Gastrocnemius medialis (tissue), 4 donors: ENCODE results near the gene PRKACB. TPM values are rescaled to one million over a fixed set of nuclear protein-coding genes. Genes with fewer than 3 reads are reported as not detected.

Source experiments
- ATAC-seq, 2 donors: fragments of 150-250 bp; one replicate each; pipeline ENCODE4 v1.9.1; 2016
- DNase-seq, 2 donors: peaks; one replicate each; pipeline ENCODE4 v3.0.0-alpha.2; 2019
- H3K27ac ChIP-seq, 4 donors: fragments of 200-600 bp; sonication (generic); 1 replicate in 1 of 4; 2 replicates in 3 of 4; pipeline ENCODE4 v1.5.1; 2016 to 2018; ENCODE audit warnings: mild to moderate bottlenecking in 2 of 4, moderate library complexity in 1 of 4
- H3K27me3 ChIP-seq, 3 donors: fragments of 200-600 bp; sonication (generic) in 2 of 3; 1 replicate in 1 of 3; 2 replicates in 2 of 3; pipeline versions ENCODE4 v1.5.1 to v1.6.0; 2016 to 2019; ENCODE audit warnings: mild to moderate bottlenecking in 1 of 3, moderate library complexity in 1 of 3
- H3K36me3 ChIP-seq, 2 donors: fragments of 200-600 bp; sonication (generic) in 1 of 2; one replicate each; pipeline ENCODE4 v1.5.1; 2017 to 2018
- H3K4me1 ChIP-seq, 2 donors: fragments of 200-600 bp; sonication (generic) in 1 of 2; one replicate each; pipeline ENCODE4 v1.5.1; 2016 to 2017; ENCODE audit warnings: mild to moderate bottlenecking in 2 of 2
- H3K4me3 ChIP-seq, 4 donors: fragments of 200-600 bp; sonication (generic) in 3 of 4; 1 replicate in 1 of 4; 2 replicates in 3 of 4; pipeline ENCODE4 v1.5.1; 2016 to 2019; ENCODE audit warnings: mild to moderate bottlenecking in 2 of 4
- H3K9me3 ChIP-seq, 3 donors: fragments of 200-600 bp; sonication (generic) in 2 of 3; 1 replicate in 1 of 3; 2 replicates in 2 of 3; pipeline ENCODE4 v1.5.1; 2016 to 2019
- POLR2A ChIP-seq, 2 donors: fragments of 450-650 bp; IDR thresholded peaks; one replicate each; pipeline ENCODE4 v1.6.1; 2017; ENCODE audit warnings: antibody characterized with exemption in 2 of 2, mild to moderate bottlenecking in 2 of 2, moderate library complexity in 2 of 2
- in situ Hi-C, 4 donors: fragments of 200-750 bp; cut with MboI; loops; one replicate each; pipeline versions ENCODE4 v1.15.0 to v1.8.0; 2017; ENCODE audit warnings: low sequenced_read_pairs in 4 of 4
- intact Hi-C: fragments of 100-400 bp; cut with DNase I; formaldehyde crosslinking; loops from one replicate; pipeline ENCODE4 v1.15.1; 2023; ENCODE audit warnings: low total_unique reads
- total RNA-seq, 4 donors: library from RNA; depleted of rRNA; stranded (reverse); fragments of >200 nt; gene quantifications; one replicate each; pipeline versions ENCODE4 v1.1.0 to v1.2.3, GENCODE V29; 2016
- TF ChIP-seq, protein P1 (sequence below), 5 experiments: fragments of 450-650 bp in 3 of 5; fragments of 200-600 bp in 2 of 5; sonication (generic) in 2 of 5; IDR thresholded peaks in 4 of 5; conservative IDR thresholded peaks in 1 of 5; 1 replicate in 4 of 5; 2 replicates in 1 of 5; pipeline ENCODE4 v1.5.1; 2016 to 2019; ENCODE audit warnings: antibody characterized with exemption in 5 of 5, mild to moderate bottlenecking in 3 of 5, moderate library complexity in 3 of 5

The PRKACB gene
- total RNA-seq, 4 donors from 2014 or later: 4.2 to 12.4 (median 7.0) TPM

GRCh38 chr1:84190455-84190854 lies 46.4 kb downstream of the PRKACB start:
- TF ChIP-seq POLR2A (IDR thresholded peaks at IDR 0.05): no peak
- TF ChIP-seq, protein P1, sequence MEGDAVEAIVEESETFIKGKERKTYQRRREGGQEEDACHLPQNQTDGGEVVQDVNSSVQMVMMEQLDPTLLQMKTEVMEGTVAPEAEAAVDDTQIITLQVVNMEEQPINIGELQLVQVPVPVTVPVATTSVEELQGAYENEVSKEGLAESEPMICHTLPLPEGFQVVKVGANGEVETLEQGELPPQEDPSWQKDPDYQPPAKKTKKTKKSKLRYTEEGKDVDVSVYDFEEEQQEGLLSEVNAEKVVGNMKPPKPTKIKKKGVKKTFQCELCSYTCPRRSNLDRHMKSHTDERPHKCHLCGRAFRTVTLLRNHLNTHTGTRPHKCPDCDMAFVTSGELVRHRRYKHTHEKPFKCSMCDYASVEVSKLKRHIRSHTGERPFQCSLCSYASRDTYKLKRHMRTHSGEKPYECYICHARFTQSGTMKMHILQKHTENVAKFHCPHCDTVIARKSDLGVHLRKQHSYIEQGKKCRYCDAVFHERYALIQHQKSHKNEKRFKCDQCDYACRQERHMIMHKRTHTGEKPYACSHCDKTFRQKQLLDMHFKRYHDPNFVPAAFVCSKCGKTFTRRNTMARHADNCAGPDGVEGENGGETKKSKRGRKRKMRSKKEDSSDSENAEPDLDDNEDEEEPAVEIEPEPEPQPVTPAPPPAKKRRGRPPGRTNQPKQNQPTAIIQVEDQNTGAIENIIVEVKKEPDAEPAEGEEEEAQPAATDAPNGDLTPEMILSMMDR (IDR thresholded peaks at IDR 0.05 in 4 of 5, conservative IDR thresholded peaks at IDR 0.05 in 1 of 5): no peak
- Histone ChIP-seq H3K9me3 (peaks cover 0 to 19% (median 0%) of the 10 kb centered on the region in 3 donors), H3K27ac (no peak overlapping the region), H3K4me1 (no peaks in the 10 kb centered on the region), H3K36me3 (peaks cover 0 to 6% of the 10 kb centered on the region in 2 donors), H3K27me3 (no peaks in the 10 kb centered on the region), H3K4me3 (no peak overlapping the region)
- ATAC-seq (no peak), DNase-seq (no peak)
- in situ Hi-C loops (no loop called here), intact Hi-C loops (no loop called here)

GRCh38 chr1:84192681-84193080 lies 48.6 kb downstream of the PRKACB start:
- no peak overlapping the region for H3K27ac ChIP-seq
- ATAC-seq (peak in 1 of 2 donors; percentile 9), DNase-seq (no peak)
- peaks cover 0 to 19% (median 0%) of the 10 kb centered on the region in 3 donors for H3K9me3 ChIP-seq
- no peaks in the 10 kb centered on the region for H3K27me3 ChIP-seq
- H3K4me3 ChIP-seq: no peak overlapping the region
- in situ Hi-C loops: no loop called here
- no peaks in the 10 kb centered on the region for H3K4me1 ChIP-seq
- TF ChIP-seq, protein P1 (IDR thresholded peaks at IDR 0.05 in 4 of 5, conservative IDR thresholded peaks at IDR 0.05 in 1 of 5): no peak
- TF ChIP-seq POLR2A (IDR thresholded peaks at IDR 0.05): no peak
- intact Hi-C loops: no loop called here
- peaks cover 0 to 9% of the 10 kb centered on the region in 2 donors for H3K36me3 ChIP-seq

DNA sequence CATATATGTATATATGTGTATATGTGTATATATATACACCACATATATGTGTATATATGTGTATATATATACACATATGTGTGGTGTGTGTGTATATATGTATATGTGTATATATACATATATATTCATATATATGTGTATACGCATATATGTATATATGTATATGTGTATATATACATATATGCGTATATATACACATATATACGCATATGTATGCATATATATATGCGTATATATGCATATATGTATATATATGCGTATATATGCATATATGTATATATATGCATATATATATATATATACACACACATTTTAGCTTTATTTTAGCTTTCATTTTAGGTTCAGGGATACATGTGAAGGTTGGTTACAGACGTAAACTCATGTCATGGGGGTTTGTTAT lies 54.8 kb downstream of the PRKACB start:
- Histone ChIP-seq H3K4me1 (no peaks in the 10 kb centered on the region), H3K36me3 (peaks cover 0 to 13% of the 10 kb centered on the region in 2 donors)
- ATAC-seq: no peak

GRCh38 chr1:84199257-84199656 lies 55.2 kb downstream of the PRKACB start:
- Histone ChIP-seq H3K4me3 (no peak overlapping the region), H3K27me3 (no peaks in the 10 kb centered on the region), H3K4me1 (no peaks in the 10 kb centered on the region), H3K27ac (no peak overlapping the region), H3K9me3 (no peaks in the 10 kb centered on the region), H3K36me3 (peaks cover 0 to 13% of the 10 kb centered on the region in 2 donors)
- TF ChIP-seq, protein P1 (IDR thresholded peaks at IDR 0.05 in 4 of 5, conservative IDR thresholded peaks at IDR 0.05 in 1 of 5): no peak
- TF ChIP-seq POLR2A (IDR thresholded peaks at IDR 0.05): no peak
- no peak for ATAC-seq
- intact Hi-C loops (no loop called here), in situ Hi-C loops (no loop called here)
- no peak for DNase-seq

More for the DNA sequence above, 54.8 kb downstream of the PRKACB start:
- intact Hi-C loops (no loop called here), in situ Hi-C loops (no loop called here)
- no peaks in the 10 kb centered on the region for H3K9me3 ChIP-seq
- H3K27ac ChIP-seq: no peak overlapping the region
- no peak for DNase-seq
- no peak overlapping the region for H3K4me3 ChIP-seq
- TF ChIP-seq POLR2A (IDR thresholded peaks at IDR 0.05): no peak
- TF ChIP-seq, protein P1 (IDR thresholded peaks at IDR 0.05 in 4 of 5, conservative IDR thresholded peaks at IDR 0.05 in 1 of 5): no peak
- no peaks in the 10 kb centered on the region for H3K27me3 ChIP-seq

DNA sequence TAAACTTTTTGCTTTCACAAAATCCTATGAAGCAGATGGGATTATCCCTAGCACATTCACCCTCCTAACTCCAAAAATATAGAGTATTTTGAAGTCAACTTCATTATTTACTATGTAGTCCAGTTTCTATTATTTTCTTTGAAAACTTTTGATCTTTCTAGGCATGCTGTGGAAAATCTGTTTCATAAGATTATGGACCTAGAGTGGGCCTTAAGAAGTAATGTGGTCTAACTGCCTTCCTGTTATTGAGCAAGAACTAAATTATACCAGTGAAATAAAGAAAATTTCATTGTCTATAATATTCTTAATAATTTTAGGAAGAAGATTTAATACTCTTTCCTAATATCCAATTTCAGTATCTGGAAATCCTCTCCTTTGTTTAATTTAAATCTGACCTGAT lies 58.1 kb downstream of the PRKACB start:
- in situ Hi-C loops: no loop called here

More for the DNA sequence above, 58.1 kb downstream of the PRKACB start:
- DNase-seq (no peak), ATAC-seq (no peak)
- Histone ChIP-seq H3K9me3 (no peaks in the 10 kb centered on the region), H3K36me3 (peaks cover 0 to 13% of the 10 kb centered on the region in 2 donors), H3K4me3 (no peak overlapping the region), H3K27me3 (no peaks in the 10 kb centered on the region), H3K4me1 (no peaks in the 10 kb centered on the region), H3K27ac (no peak overlapping the region)
- TF ChIP-seq POLR2A (IDR thresholded peaks at IDR 0.05): no peak
- TF ChIP-seq, protein P1 (IDR thresholded peaks at IDR 0.05 in 4 of 5, conservative IDR thresholded peaks at IDR 0.05 in 1 of 5): no peak
- intact Hi-C loops: no loop called here
